HEK293T (cell line): Measurements from ENCODE around the gene IRAK1.

Source experiments
- ELF4 ChIP-seq: fragments of 450-650 bp; IDR thresholded peaks from 2 replicates; pipeline ENCODE4 v1.6.1; 2017; ENCODE audit warnings: antibody characterized with exemption
- FOXA1 ChIP-seq: fragments of 450-650 bp; IDR thresholded peaks from 2 replicates; pipeline ENCODE4 v1.6.1; 2016; ENCODE audit warnings: mild to moderate bottlenecking
- FOXK2 ChIP-seq: fragments of 450-650 bp; IDR thresholded peaks from 2 replicates; pipeline ENCODE4 v1.6.1; 2016; ENCODE audit warnings: mild to moderate bottlenecking
- NFRKB ChIP-seq: fragments of 450-650 bp; IDR thresholded peaks from 2 replicates; pipeline ENCODE4 v1.6.1; 2016; ENCODE audit warnings: mild to moderate bottlenecking, moderate library complexity
- SUZ12 ChIP-seq: fragments of 450-650 bp; IDR thresholded peaks from 2 replicates; pipeline ENCODE4 v1.6.1; 2016; ENCODE audit warnings: mild to moderate bottlenecking
- ZNF384 ChIP-seq: fragments of 450-650 bp; IDR thresholded peaks from 2 replicates; pipeline ENCODE4 v1.6.1; 2016

GRCh38 chrX:153969904-153970356 is 49.8 kb downstream of the IRAK1 start:
- TF ChIP-seq SUZ12 (no peak), ZNF384 (no peak), NFRKB (no peak), ELF4 (no peak), FOXK2 (no peak), FOXA1 (no peak)
